Motor neuron (in vitro differentiated cells): ENCODE results near the gene PIM2. TPM values are rescaled to one million over a fixed set of nuclear protein-coding genes. Genes with fewer than 3 reads are reported as not detected.

ENCODE experiments used
- ATAC-seq, 8 experiments: fragments of 200-7000 bp; cut with Tn5 transposase; replicated peaks in 6 of 8; 2 replicates each; pipeline ENCODE4 v1.8.0; 2021; ENCODE audit warnings: mild to moderate bottlenecking in 8 of 8, moderate library complexity in 8 of 8
- H3K27ac ChIP-seq, 2 donors: fragments of 250-450 bp; sonication (Bioruptor Pico); 2 replicates each; pipeline ENCODE4 v1.9.0; 2021; ENCODE audit warnings: antibody characterized with exemption in 2 of 2, mild to moderate bottlenecking in 2 of 2, moderate library complexity in 1 of 2
- H3K4me1 ChIP-seq, 2 donors: fragments of 250-450 bp; sonication (Bioruptor Pico); replicated peaks in 1 of 2; 2 replicates each; pipeline ENCODE4 v1.6.1; 2021; ENCODE audit warnings: antibody characterized with exemption in 2 of 2, mild to moderate bottlenecking in 2 of 2, moderate library complexity in 1 of 2
- H3K4me3 ChIP-seq, 5 donors: fragments of 250-450 bp; sonication (Bioruptor Pico); 2 replicates each; pipeline ENCODE4 v1.9.0; 2021; ENCODE audit warnings: antibody characterized with exemption in 5 of 5, mild to moderate bottlenecking in 5 of 5, moderate library complexity in 4 of 5
- WGBS, 10 experiments: fragments of 450-650 bp; shearing (Covaris generic); methylation state at CpG; one replicate each; pipeline ENCODE4 v1.0.0; 2022; 5-methylcytosine and 5-hydroxymethylcytosine counted together
- in situ Hi-C, 9 experiments: fragments of 400-800 bp; cut with MboI; loops; one replicate each; pipeline ENCODE4 v1.15.0; 2021; ENCODE audit warnings: low sequenced_read_pairs in 9 of 9, low pct_unique_long_range_greater_than_20kb in 2 of 9; ENCODE audit not compliant: unreplicated experiment in 9 of 9
- total RNA-seq, 8 experiments: library from RNA; unstranded; fragments of 300-600 nt; gene quantifications; 2 replicates each; pipeline versions ENCODE4 v1.2.3 to v1.2.4, GENCODE V29; 2022

The PIM2 gene
- total RNA-seq = 10 to 100 TPM in 4 of 8 experiments, 1 to 10 TPM in 4; 6.9 to 20.3 (median 9.5) TPM

DNA sequence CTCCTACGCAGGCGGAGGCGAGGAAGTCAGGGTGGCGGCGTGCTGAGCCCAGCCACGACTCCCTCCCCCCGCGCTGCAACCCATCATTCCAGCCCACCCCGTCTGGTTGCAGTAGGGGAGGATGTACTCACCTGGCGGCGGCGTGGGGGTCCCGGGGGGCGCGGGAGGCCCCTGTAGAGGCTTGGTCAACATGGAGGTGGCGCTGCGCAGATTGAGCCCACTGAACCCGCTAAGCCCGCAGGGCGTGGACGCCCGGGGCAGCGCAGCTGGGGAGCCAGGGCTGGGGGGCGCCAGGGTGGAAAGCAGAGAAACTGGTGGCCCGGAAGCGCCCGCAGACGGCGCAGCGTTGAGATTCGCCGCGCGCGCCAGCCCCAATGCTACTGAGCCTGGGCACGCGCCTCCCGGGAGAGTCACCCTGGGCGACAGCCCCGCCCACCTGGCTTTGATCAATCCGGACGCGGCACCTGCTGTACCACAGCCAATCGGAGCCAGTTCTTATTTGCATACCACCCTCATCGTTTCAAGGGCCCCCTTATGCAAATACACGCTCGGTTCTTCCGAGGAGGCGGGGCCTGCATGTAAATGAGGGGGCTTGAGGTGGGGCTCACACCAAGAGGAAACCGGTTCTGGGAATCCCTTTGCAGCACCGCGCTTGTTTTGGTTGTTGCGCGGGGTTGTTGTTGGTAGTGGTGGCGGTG lies at the start of gene PIM2:
PIM2 (minus strand) TSS at position 382 of the 698 bp plus-strand sequence; CDS start at position 192, 190 bp downstream.
- in situ Hi-C loops = no loop called here
- Histone ChIP-seq H3K4me1 (peaks cover 9 to 12% of the 10 kb centered on the region in 2 donors), H3K27ac (peak within 1 kb of the TSS; percentile 70 to 74), H3K4me3 (peak within 1 kb of the TSS; percentile 56 to 68 (median 62))
- 20 to 27% methylated on average over 2 to 5 of the region's 55 CpGs; no CpG with 5 or more reads in 8 of the 10 experiments for WGBS, 10 experiments
- peak; percentile 78 to 89 (median 86) for ATAC-seq

GRCh38 chrX:48968377-48968776 lies 49.6 kb upstream of the PIM2 start:
- 0 to 100% (median 33%) methylated on average over 1 of the region's 1 CpG; no CpG with 5 or more reads in 7 of the 10 experiments for WGBS, 10 experiments
- H3K4me1 ChIP-seq = peaks cover 3 to 11% of the 10 kb centered on the region in 2 donors
- H3K27ac ChIP-seq = no peak overlapping the region
- no peak overlapping the region for H3K4me3 ChIP-seq
- ATAC-seq = no peak
- in situ Hi-C loops = no loop called here

- WGBS, 10 experiments = 30% methylated on average over 5 of the region's 15 CpGs; no CpG with 5 or more reads in 9 of the 10 experiments
- in situ Hi-C loops = no loop called here
These were observed 48.2 kb upstream of the PIM2 start for GRCh38 chrX:48966796-48967579.

GRCh38 chrX:48965959-48966358 lies 47.1 kb upstream of the PIM2 start:
- ATAC-seq = no peak
- in situ Hi-C loops = no loop called here
- no peak overlapping the region for H3K4me3 ChIP-seq

More at GRCh38 chrX:48966796-48967579, 48.2 kb upstream of the PIM2 start:
- Histone ChIP-seq H3K27ac (no peak overlapping the region), H3K4me1 (peaks cover 0 to 4% of the 10 kb centered on the region in 2 donors), H3K4me3 (no peak overlapping the region)
- peak in 1 of 8 experiments; percentile 12 for ATAC-seq

GRCh38 chrX:48961585-48962091 lies 42.8 kb upstream of the PIM2 start:
- 0 to 28% (median 22%) methylated on average over 1 to 3 of the region's 5 CpGs; no CpG with 5 or more reads in 7 of the 10 experiments for WGBS, 10 experiments
- peak overlapping the region in 1 of 2 donors; percentile 16 for H3K27ac ChIP-seq
- peaks cover 0 to 5% of the 10 kb centered on the region in 2 donors for H3K4me1 ChIP-seq
- no peak overlapping the region for H3K4me3 ChIP-seq
- in situ Hi-C loops = no loop called here
- ATAC-seq = peak in 3 of 8 experiments; percentile 19 to 28 (median 25)

More at GRCh38 chrX:48965959-48966358, 47.1 kb upstream of the PIM2 start:
- no CpG with 5 or more reads among the region's 14 CpGs for WGBS, 10 experiments
- no peak overlapping the region for H3K27ac ChIP-seq
- no peaks in the 10 kb centered on the region for H3K4me1 ChIP-seq

DNA sequence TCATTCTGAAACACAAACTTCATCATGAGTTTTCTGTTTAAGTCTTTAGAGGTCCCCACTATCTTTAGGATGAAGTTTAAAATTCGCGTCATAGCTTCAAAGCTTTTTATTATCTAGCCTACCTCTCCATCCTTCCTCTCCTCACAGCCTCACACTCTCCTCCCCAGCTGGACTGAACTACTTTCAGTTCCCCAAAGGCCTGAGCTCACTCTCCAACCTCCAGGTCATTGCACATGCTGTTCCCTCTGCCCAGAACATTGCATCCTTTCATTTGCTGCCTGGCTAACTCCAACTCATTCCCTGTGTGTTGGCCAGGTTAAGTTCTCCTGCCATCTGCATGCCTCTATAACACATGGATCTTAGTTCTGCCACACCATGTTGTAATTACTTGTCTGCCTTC lies 41.5 kb upstream of the PIM2 start:
- Histone ChIP-seq H3K4me1 (peaks cover 2 to 11% of the 10 kb centered on the region in 2 donors), H3K27ac (no peak overlapping the region), H3K4me3 (no peak overlapping the region)
- 71 to 83% (median 82%) methylated on average over 1 to 2 of the region's 2 CpGs; no CpG with 5 or more reads in 6 of the 10 experiments for WGBS, 10 experiments
- ATAC-seq = no peak
- in situ Hi-C loops = no loop called here

GRCh38 chrX:48958635-48959094 lies 39.8 kb upstream of the PIM2 start:
- H3K4me3 ChIP-seq = peak overlapping the region; percentile 38 to 90 (median 61)
- in situ Hi-C loops = no loop called here
- ATAC-seq = peak; percentile 0 to 18 (median 8)
- H3K27ac ChIP-seq = peak overlapping the region; percentile 90 to 98
- WGBS, 10 experiments = 0 to 24% (median 11%) methylated on average over 3 to 9 of the region's 21 CpGs; no CpG with 5 or more reads in 6 of the 10 experiments
- peaks cover 2 to 11% of the 10 kb centered on the region in 2 donors for H3K4me1 ChIP-seq

DNA sequence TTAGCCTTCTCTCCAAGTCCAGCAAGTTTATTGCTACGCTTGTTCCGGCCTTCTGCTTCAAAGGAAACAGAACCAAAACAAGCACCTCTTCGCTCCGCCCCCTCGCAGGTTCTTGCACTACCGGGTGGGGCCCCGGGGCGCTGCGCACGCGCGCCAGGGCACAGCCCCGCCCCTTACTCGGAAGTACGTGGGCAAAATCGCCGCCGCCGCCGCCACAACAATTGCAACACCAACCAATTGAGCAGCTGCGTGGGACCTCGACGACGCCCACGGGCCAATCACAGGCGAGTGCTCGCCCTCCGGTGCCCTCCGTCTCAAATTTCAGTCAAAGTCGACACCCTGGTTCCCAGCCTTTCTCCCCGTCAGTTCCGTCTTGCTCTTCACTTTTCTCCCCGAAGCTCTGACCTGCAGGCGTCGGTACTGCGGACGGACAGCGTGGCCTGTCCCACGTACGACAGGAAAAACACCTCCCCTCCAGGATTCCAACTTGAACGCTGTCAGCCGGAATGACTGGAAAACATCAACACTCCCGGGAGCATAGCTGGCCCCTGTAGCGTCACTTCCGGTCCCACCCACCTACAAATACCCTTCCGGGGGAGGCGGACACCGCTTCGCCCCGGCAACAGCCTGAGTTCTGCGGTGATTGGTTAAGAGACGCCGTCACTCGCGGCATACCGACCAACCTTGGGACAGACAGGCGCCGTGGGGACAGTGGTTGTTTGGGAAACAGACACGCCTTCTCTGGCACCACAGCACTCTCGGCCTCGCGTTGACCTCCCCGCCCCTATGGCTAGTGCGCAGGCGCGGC lies 39.2 kb upstream of the PIM2 start:
- Histone ChIP-seq H3K27ac (peak overlapping the region; percentile 98 to 99), H3K4me3 (peak overlapping the region; percentile 56 to 90 (median 67)), H3K4me1 (peaks cover 2 to 11% of the 10 kb centered on the region in 2 donors)
- peak; percentile 71 to 95 (median 92) for ATAC-seq
- in situ Hi-C loops = no loop called here
- WGBS, 10 experiments = 0 to 33% (median 10%) methylated on average over 1 to 41 of the region's 66 CpGs; no CpG with 5 or more reads in 6 of the 10 experiments

DNA sequence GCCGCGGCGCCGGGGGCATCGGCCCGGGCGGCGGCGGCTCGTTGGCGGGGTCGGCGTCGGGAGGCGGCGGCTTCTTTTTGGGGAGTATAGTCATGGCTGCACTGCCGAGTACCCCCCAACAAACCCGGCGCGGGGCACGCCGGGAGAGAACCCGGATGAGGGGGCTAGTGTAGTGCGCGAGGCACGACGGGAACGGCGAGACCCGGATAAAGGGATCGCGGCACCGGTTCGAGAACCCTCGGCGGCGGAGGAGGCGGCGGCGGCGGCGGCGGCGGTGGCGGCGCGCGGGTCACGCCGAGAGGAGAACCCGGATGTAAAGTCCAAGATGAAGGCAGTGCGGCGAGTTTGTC lies 38.6 kb upstream of the PIM2 start, which contains the start of gene OTUD5:
OTUD5 (minus strand) TSS at position 131 of the 350 bp plus-strand sequence; CDS start at position 94, 37 bp downstream.
- peak within 1 kb of the TSS; percentile 98 to 99 for H3K27ac ChIP-seq
- H3K4me3 ChIP-seq = peak within 1 kb of the TSS; percentile 56 to 90 (median 67)
- H3K4me1 ChIP-seq = peaks cover 2 to 11% of the 10 kb centered on the region in 2 donors
- in situ Hi-C loops = no loop called here
- no CpG with 5 or more reads among the region's 53 CpGs for WGBS, 10 experiments
- peak; percentile 0 to 42 (median 34) for ATAC-seq

GRCh38 chrX:48956728-48957414 lies 38.0 kb upstream of the PIM2 start:
- Histone ChIP-seq H3K4me1 (peaks cover 2 to 11% of the 10 kb centered on the region in 2 donors), H3K4me3 (peak overlapping the region; percentile 56 to 90 (median 67)), H3K27ac (peak overlapping the region; percentile 98 to 99)
- in situ Hi-C loops = no loop called here
- 7% methylated on average over 4 of the region's 61 CpGs; no CpG with 5 or more reads in 9 of the 10 experiments for WGBS, 10 experiments
- ATAC-seq = no peak

- H3K4me3 ChIP-seq = no peak overlapping the region
- no peak for ATAC-seq
- in situ Hi-C loops = no loop called here
- 100% methylated on average over 1 of the region's 1 CpG; no CpG with 5 or more reads in 9 of the 10 experiments for WGBS, 10 experiments
- no peak overlapping the region for H3K27ac ChIP-seq
- H3K4me1 ChIP-seq = peaks cover 0 to 2% of the 10 kb centered on the region in 2 donors
These were observed 29.8 kb upstream of the PIM2 start for GRCh38 chrX:48948589-48948988.
